ENCODE results near the gene CCNG2. TPM values are rescaled to one million over a fixed set of nuclear protein-coding genes. Genes with fewer than 3 reads are reported as not detected.

Gene CCNG2
- total and polyA plus RNA-seq, 9 donors, result 62.6 to 141 (median 112) TPM

GRCh38 chr4:77172336-77172735 lies 15.3 kb downstream of the CCNG2 start:
- Histone ChIP-seq H3K9me3 (replicated peaks; ENCODE audit: control insufficient read depth, low read depth, low read length) (no peaks in the 10 kb centered on the region), H3K4me3 (ENCODE audit: low read length) (no peak overlapping the region), H3K36me3 (ENCODE audit: control insufficient read depth, insufficient read depth, low read length) (peaks cover 31% of the 10 kb centered on the region), H3K27ac (ENCODE audit: low read length) (no peak overlapping the region), H3K4me1 (ENCODE audit: control insufficient read depth, insufficient read depth, low read length) (peaks cover 23% of the 10 kb centered on the region), H3K27me3 (ENCODE audit: control insufficient read depth, insufficient read depth, low read length) (no peaks in the 10 kb centered on the region)
- 17% methylated on average over 1 of the region's 3 CpGs for WGBS (ENCODE audit: insufficient coverage)
- DNase-seq, result no peak

GRCh38 chr4:77174426-77174825 lies 17.4 kb downstream of the CCNG2 start:
- Histone ChIP-seq H3K4me1 (ENCODE audit: control insufficient read depth, insufficient read depth, low read length) (peaks cover 37% of the 10 kb centered on the region), H3K36me3 (ENCODE audit: control insufficient read depth, insufficient read depth, low read length) (peaks cover 14% of the 10 kb centered on the region), H3K27ac (ENCODE audit: low read length) (no peak overlapping the region), H3K9me3 (replicated peaks; ENCODE audit: control insufficient read depth, low read depth, low read length) (no peaks in the 10 kb centered on the region), H3K27me3 (ENCODE audit: control insufficient read depth, insufficient read depth, low read length) (no peaks in the 10 kb centered on the region), H3K4me3 (ENCODE audit: low read length) (no peak overlapping the region)
- no CpG with 5 or more reads among the region's 3 CpGs for WGBS (ENCODE audit: insufficient coverage)
- peak; percentile 36 for DNase-seq

- no peak for DNase-seq
- Histone ChIP-seq H3K27ac (ENCODE audit: low read length) (no peak overlapping the region), H3K36me3 (ENCODE audit: control insufficient read depth, insufficient read depth, low read length) (peaks cover 9% of the 10 kb centered on the region), H3K9me3 (replicated peaks; ENCODE audit: control insufficient read depth, low read depth, low read length) (no peaks in the 10 kb centered on the region), H3K4me3 (ENCODE audit: low read length) (no peak overlapping the region), H3K4me1 (ENCODE audit: control insufficient read depth, insufficient read depth, low read length) (peaks cover 38% of the 10 kb centered on the region), H3K27me3 (ENCODE audit: control insufficient read depth, insufficient read depth, low read length) (no peaks in the 10 kb centered on the region)
- 28% methylated on average over 3 of the region's 3 CpGs for WGBS (ENCODE audit: insufficient coverage)
Observed at GRCh38 chr4:77175201-77175611, 18.2 kb downstream of the CCNG2 start.

- Histone ChIP-seq H3K27me3 (ENCODE audit: control insufficient read depth, insufficient read depth, low read length) (no peaks in the 10 kb centered on the region), H3K9me3 (replicated peaks; ENCODE audit: control insufficient read depth, low read depth, low read length) (no peaks in the 10 kb centered on the region), H3K27ac (ENCODE audit: low read length) (peak overlapping the region; percentile 78), H3K4me1 (ENCODE audit: control insufficient read depth, insufficient read depth, low read length) (peaks cover 38% of the 10 kb centered on the region), H3K4me3 (ENCODE audit: low read length) (no peak overlapping the region), H3K36me3 (ENCODE audit: control insufficient read depth, insufficient read depth, low read length) (no peaks in the 10 kb centered on the region)
- 36% methylated on average over 3 of the region's 6 CpGs for WGBS (ENCODE audit: insufficient coverage)
- DNase-seq, result no peak
Observed at GRCh38 chr4:77176640-77177039, 19.6 kb downstream of the CCNG2 start.

- no CpG with 5 or more reads among the region's 3 CpGs for WGBS (ENCODE audit: insufficient coverage)
- H3K4me1 ChIP-seq (ENCODE audit: control insufficient read depth, insufficient read depth, low read length), result peaks cover 38% of the 10 kb centered on the region
- H3K27ac ChIP-seq (ENCODE audit: low read length), result peak overlapping the region; percentile 90
- no peaks in the 10 kb centered on the region for H3K27me3 ChIP-seq (ENCODE audit: control insufficient read depth, insufficient read depth, low read length)
- no peaks in the 10 kb centered on the region for H3K9me3 ChIP-seq (replicated peaks; ENCODE audit: control insufficient read depth, low read depth, low read length)
- no peaks in the 10 kb centered on the region for H3K36me3 ChIP-seq (ENCODE audit: control insufficient read depth, insufficient read depth, low read length)
- DNase-seq, result peak; percentile 93
- H3K4me3 ChIP-seq (ENCODE audit: low read length), result no peak overlapping the region
Observed at GRCh38 chr4:77177199-77177598, 20.2 kb downstream of the CCNG2 start.

- H3K36me3 ChIP-seq (ENCODE audit: control insufficient read depth, insufficient read depth, low read length), result no peaks in the 10 kb centered on the region
- no peaks in the 10 kb centered on the region for H3K27me3 ChIP-seq (ENCODE audit: control insufficient read depth, insufficient read depth, low read length)
- H3K27ac ChIP-seq (ENCODE audit: low read length), result peak overlapping the region; percentile 37
- no peak overlapping the region for H3K4me3 ChIP-seq (ENCODE audit: low read length)
- peaks cover 38% of the 10 kb centered on the region for H3K4me1 ChIP-seq (ENCODE audit: control insufficient read depth, insufficient read depth, low read length)
- DNase-seq, result peak; percentile 78
- 40% methylated on average over 1 of the region's 2 CpGs for WGBS (ENCODE audit: insufficient coverage)
- no peaks in the 10 kb centered on the region for H3K9me3 ChIP-seq (replicated peaks; ENCODE audit: control insufficient read depth, low read depth, low read length)
Observed at GRCh38 chr4:77178560-77178959, 21.6 kb downstream of the CCNG2 start.

GRCh38 chr4:77179519-77179918 lies 22.5 kb downstream of the CCNG2 start:
- Histone ChIP-seq H3K4me3 (ENCODE audit: low read length) (no peak overlapping the region), H3K9me3 (replicated peaks; ENCODE audit: control insufficient read depth, low read depth, low read length) (no peaks in the 10 kb centered on the region), H3K36me3 (ENCODE audit: control insufficient read depth, insufficient read depth, low read length) (no peaks in the 10 kb centered on the region), H3K27ac (ENCODE audit: low read length) (no peak overlapping the region), H3K4me1 (ENCODE audit: control insufficient read depth, insufficient read depth, low read length) (peaks cover 32% of the 10 kb centered on the region), H3K27me3 (ENCODE audit: control insufficient read depth, insufficient read depth, low read length) (no peaks in the 10 kb centered on the region)
- DNase-seq, result no peak

- no peaks in the 10 kb centered on the region for H3K27me3 ChIP-seq (ENCODE audit: control insufficient read depth, insufficient read depth, low read length)
- H3K4me3 ChIP-seq (ENCODE audit: low read length), result no peak overlapping the region
- H3K4me1 ChIP-seq (ENCODE audit: control insufficient read depth, insufficient read depth, low read length), result peaks cover 24% of the 10 kb centered on the region
- no peaks in the 10 kb centered on the region for H3K9me3 ChIP-seq (replicated peaks; ENCODE audit: control insufficient read depth, low read depth, low read length)
- no peak for DNase-seq
- WGBS (ENCODE audit: insufficient coverage), result 63% methylated on average over 3 of the region's 4 CpGs
- no peak overlapping the region for H3K27ac ChIP-seq (ENCODE audit: low read length)
- H3K36me3 ChIP-seq (ENCODE audit: control insufficient read depth, insufficient read depth, low read length), result no peaks in the 10 kb centered on the region
Observed at GRCh38 chr4:77181720-77182119, 24.7 kb downstream of the CCNG2 start.

GRCh38 chr4:77183777-77184420 lies 26.9 kb downstream of the CCNG2 start:
- Histone ChIP-seq H3K4me1 (ENCODE audit: control insufficient read depth, insufficient read depth, low read length) (peaks cover 25% of the 10 kb centered on the region), H3K27ac (ENCODE audit: low read length) (no peak overlapping the region), H3K4me3 (ENCODE audit: low read length) (no peak overlapping the region), H3K36me3 (ENCODE audit: control insufficient read depth, insufficient read depth, low read length) (no peaks in the 10 kb centered on the region), H3K9me3 (replicated peaks; ENCODE audit: control insufficient read depth, low read depth, low read length) (no peaks in the 10 kb centered on the region), H3K27me3 (ENCODE audit: control insufficient read depth, insufficient read depth, low read length) (no peaks in the 10 kb centered on the region)
- peak; percentile 62 for DNase-seq
- no CpG with 5 or more reads among the region's 6 CpGs for WGBS (ENCODE audit: insufficient coverage)

- no peaks in the 10 kb centered on the region for H3K9me3 ChIP-seq (replicated peaks; ENCODE audit: control insufficient read depth, low read depth, low read length)
Observed at GRCh38 chr4:77184974-77185373, 28.0 kb downstream of the CCNG2 start.

GRCh38 chr4:77185686-77186085 lies 28.7 kb downstream of the CCNG2 start:
- H3K4me3 ChIP-seq (ENCODE audit: low read length), result no peak overlapping the region
- H3K4me1 ChIP-seq (ENCODE audit: control insufficient read depth, insufficient read depth, low read length), result peaks cover 29% of the 10 kb centered on the region
- no peak for DNase-seq
- H3K9me3 ChIP-seq (replicated peaks; ENCODE audit: control insufficient read depth, low read depth, low read length), result no peaks in the 10 kb centered on the region
- no peaks in the 10 kb centered on the region for H3K27me3 ChIP-seq (ENCODE audit: control insufficient read depth, insufficient read depth, low read length)
- H3K36me3 ChIP-seq (ENCODE audit: control insufficient read depth, insufficient read depth, low read length), result no peaks in the 10 kb centered on the region
- no peak overlapping the region for H3K27ac ChIP-seq (ENCODE audit: low read length)

More at GRCh38 chr4:77184974-77185373, 28.0 kb downstream of the CCNG2 start:
- Histone ChIP-seq H3K36me3 (ENCODE audit: control insufficient read depth, insufficient read depth, low read length) (no peaks in the 10 kb centered on the region), H3K4me3 (ENCODE audit: low read length) (no peak overlapping the region), H3K27me3 (ENCODE audit: control insufficient read depth, insufficient read depth, low read length) (no peaks in the 10 kb centered on the region), H3K4me1 (ENCODE audit: control insufficient read depth, insufficient read depth, low read length) (peaks cover 26% of the 10 kb centered on the region), H3K27ac (ENCODE audit: low read length) (no peak overlapping the region)
- DNase-seq, result no peak

Measured in muscle of leg (tissue), 11 donors.